Measurements from ENCODE around the gene BANP.
"Not testable (repeated sequence)": the region's sequence is repeated elsewhere in the genome, so short reads cannot be mapped to it uniquely, and the experiment has no call there.

The BANP gene

GRCh38 chr16:88033003-88033740, 81.9 kb downstream of the BANP start:
- not testable (repeated sequence) for DNase-seq

GRCh38 chr16:88034770-88035169, 83.5 kb downstream of the BANP start:
- DNase-seq = no peak

GRCh38 chr16:88035292-88035691, 84.1 kb downstream of the BANP start:
- DNase-seq = no peak

GRCh38 chr16:88035884-88036639, 84.8 kb downstream of the BANP start:
- DNase-seq = not testable (repeated sequence)

- not testable (repeated sequence) for DNase-seq
Measured at GRCh38 chr16:88036640-88036996, 85.4 kb downstream of the BANP start.

- DNase-seq = not testable (repeated sequence)
Measured at GRCh38 chr16:88037359-88037758, 86.1 kb downstream of the BANP start.

GRCh38 chr16:88037876-88038525, 86.8 kb downstream of the BANP start:
- DNase-seq = not testable (repeated sequence)

- not testable (repeated sequence) for DNase-seq
Measured at GRCh38 chr16:88038526-88038908, 87.3 kb downstream of the BANP start.

GRCh38 chr16:88039591-88039990, 88.4 kb downstream of the BANP start:
- no peak for DNase-seq

GRCh38 chr16:88040196-88040876, 89.1 kb downstream of the BANP start:
- DNase-seq = not testable (repeated sequence)

GRCh38 chr16:88040877-88041244, 89.6 kb downstream of the BANP start:
- DNase-seq = not testable (repeated sequence)

GRCh38 chr16:88041506-88041905, 90.3 kb downstream of the BANP start:
- not testable (repeated sequence) for DNase-seq

GRCh38 chr16:88041986-88042562, 90.8 kb downstream of the BANP start:
- not testable (repeated sequence) for DNase-seq

GRCh38 chr16:88043208-88043910, 92.1 kb downstream of the BANP start:
- not testable (repeated sequence) for DNase-seq

GRCh38 chr16:88044121-88044581, 92.9 kb downstream of the BANP start:
- peak in 1 of 2 donors; percentile 22 for DNase-seq

GRCh38 chr16:88045361-88045760, 94.1 kb downstream of the BANP start:
- not testable (repeated sequence) for DNase-seq

GRCh38 chr16:88045820-88046303, 94.6 kb downstream of the BANP start:
- no peak for DNase-seq

GRCh38 chr16:88047462-88047861, 96.2 kb downstream of the BANP start:
- DNase-seq = no peak

GRCh38 chr16:88048985-88049384, 97.8 kb downstream of the BANP start:
- no peak for DNase-seq

GRCh38 chr16:88049561-88050545, 98.6 kb downstream of the BANP start:
- no peak for DNase-seq

Data from hippocampal formation (tissue), 2 donors.